ACC112 (cell line): ENCODE data around the gene SPATA45.

Experiments
- H2AFZ ChIP-seq: fragments of 200-600 bp; sonication (generic); one replicate; pipeline ENCODE4 v1.6.0; 2017; ENCODE audit warnings: antibody characterized with exemption, low read length; ENCODE audit not compliant: unreplicated experiment
- H3K27ac ChIP-seq: fragments of 200-600 bp; sonication (generic); 2 replicates; pipeline ENCODE4 v1.5.1; 2014; ENCODE audit warnings: low read depth, mild to moderate bottlenecking, antibody characterized with exemption, low read length, moderate library complexity
- H3K27me3 ChIP-seq: fragments of 200-600 bp; sonication (generic); 2 replicates; pipeline ENCODE4 v1.6.1; 2014; ENCODE audit warnings: mild to moderate bottlenecking, antibody characterized with exemption, low read length, moderate library complexity, mixed read lengths; ENCODE audit not compliant: insufficient read depth
- H3K36me3 ChIP-seq: fragments of 200-600 bp; sonication (generic); 2 replicates; pipeline ENCODE4 v1.6.1; 2016; ENCODE audit warnings: mild to moderate bottlenecking, antibody characterized with exemption, low read length, moderate library complexity, mixed read lengths; ENCODE audit not compliant: insufficient read depth
- H3K4me1 ChIP-seq: fragments of 200-600 bp; sonication (generic); one replicate; pipeline ENCODE4 v1.6.1; 2016; ENCODE audit warnings: low read length, mixed read lengths; ENCODE audit not compliant: insufficient read depth, unreplicated experiment, control insufficient read depth
- H3K4me3 ChIP-seq: fragments of 200-600 bp; sonication (generic); 2 replicates; pipeline ENCODE4 v1.5.1; 2014; ENCODE audit warnings: mild to moderate bottlenecking, low read depth, low read length
- H3K79me2 ChIP-seq: fragments of 200-600 bp; sonication (generic); one replicate; pipeline ENCODE4 v1.6.0; 2016; ENCODE audit warnings: low read length; ENCODE audit not compliant: control insufficient read depth, unreplicated experiment, insufficient read depth

SPATA45 gene

DNA sequence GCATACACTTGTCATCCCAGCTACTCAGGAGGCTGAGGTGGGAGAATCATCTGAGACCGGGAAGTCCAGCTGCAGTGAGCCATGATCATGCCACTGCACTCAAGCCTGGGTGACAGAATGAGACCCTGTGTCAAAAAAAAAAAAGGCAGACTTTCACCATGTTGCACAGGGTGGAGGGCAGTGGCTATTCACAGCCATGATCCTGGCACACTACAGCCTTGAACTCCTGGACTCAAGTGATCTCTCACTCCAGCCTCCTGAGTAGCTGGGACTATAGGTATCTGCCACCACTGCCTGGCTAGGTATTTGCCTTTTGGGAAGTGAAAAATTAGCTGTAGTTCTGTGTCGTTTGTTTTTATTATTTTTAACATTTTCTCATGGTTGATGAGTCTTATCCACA, 19.1 kb downstream of the SPATA45 start:
- H3K27ac ChIP-seq = no peak overlapping the region
- H3K4me3 ChIP-seq = no peak overlapping the region
- no peaks in the 10 kb centered on the region for H3K36me3 ChIP-seq
- H3K27me3 ChIP-seq = no peaks in the 10 kb centered on the region
- H3K4me1 ChIP-seq = no peaks in the 10 kb centered on the region
- no peak overlapping the region for H2AFZ ChIP-seq
- H3K79me2 ChIP-seq = no peaks in the 10 kb centered on the region

DNA sequence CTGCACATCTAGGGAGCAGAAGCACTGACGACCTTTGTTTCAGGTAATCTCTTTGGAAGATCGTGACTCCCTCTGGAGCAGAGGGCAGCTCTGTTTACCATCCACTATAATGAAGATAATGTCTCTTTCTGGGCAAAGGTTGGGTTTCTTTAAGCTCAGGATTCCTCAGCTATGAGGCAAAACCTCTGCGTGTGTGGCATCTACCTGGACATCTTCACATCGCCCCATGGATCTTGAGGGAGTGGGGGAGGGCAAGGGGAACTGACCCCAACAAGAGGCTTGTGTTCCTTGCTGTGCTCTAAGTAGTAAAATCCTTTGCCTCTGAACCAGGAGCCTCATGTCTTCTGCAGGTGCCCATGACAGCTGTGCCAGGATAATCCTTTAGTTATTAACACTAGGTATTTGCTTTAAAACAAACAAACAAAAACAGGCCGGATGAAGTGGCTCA, 19.6 kb downstream of the SPATA45 start:
- H3K4me3 ChIP-seq = no peak overlapping the region
- H2AFZ ChIP-seq = no peak overlapping the region
- no peaks in the 10 kb centered on the region for H3K79me2 ChIP-seq
- H3K4me1 ChIP-seq = no peaks in the 10 kb centered on the region
- no peaks in the 10 kb centered on the region for H3K27me3 ChIP-seq
- no peak overlapping the region for H3K27ac ChIP-seq
- H3K36me3 ChIP-seq = no peaks in the 10 kb centered on the region

- H3K4me3 ChIP-seq = no peak overlapping the region
- no peaks in the 10 kb centered on the region for H3K79me2 ChIP-seq
- H3K36me3 ChIP-seq = no peaks in the 10 kb centered on the region
- no peak overlapping the region for H2AFZ ChIP-seq
- no peak overlapping the region for H3K27ac ChIP-seq
- H3K27me3 ChIP-seq = no peaks in the 10 kb centered on the region
- no peaks in the 10 kb centered on the region for H3K4me1 ChIP-seq
These were observed 20.2 kb downstream of the SPATA45 start for GRCh38 chr1:212827171-212827776.

- Histone ChIP-seq H3K4me1 (no peaks in the 10 kb centered on the region), H3K79me2 (no peaks in the 10 kb centered on the region), H3K27me3 (no peaks in the 10 kb centered on the region), H3K27ac (no peak overlapping the region), H3K36me3 (no peaks in the 10 kb centered on the region), H2AFZ (no peak overlapping the region), H3K4me3 (no peak overlapping the region)
These were observed 21.5 kb downstream of the SPATA45 start for GRCh38 chr1:212825798-212826452.

DNA sequence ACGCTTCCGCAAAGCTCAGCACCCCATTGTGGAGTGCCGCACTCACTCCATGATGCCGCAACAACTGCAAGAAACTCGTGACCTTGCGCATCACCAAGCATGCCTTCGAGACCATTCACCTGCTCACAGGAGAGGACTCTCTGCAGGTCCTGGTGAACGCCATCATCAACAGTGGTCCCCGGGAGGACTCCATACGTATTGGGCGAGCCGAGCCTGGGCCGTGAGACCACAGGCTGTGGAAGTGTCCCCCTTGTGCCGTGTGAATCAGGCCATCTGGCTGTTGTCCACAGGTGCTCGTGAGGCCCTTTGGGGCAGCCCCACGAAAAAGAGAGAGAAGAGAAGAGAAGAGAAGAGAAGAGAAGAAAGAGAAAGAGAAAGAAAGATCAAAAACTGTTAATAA, 23.2 kb downstream of the SPATA45 start:
- Histone ChIP-seq H3K79me2 (no peaks in the 10 kb centered on the region), H2AFZ (no peak overlapping the region), H3K4me3 (no peak overlapping the region), H3K27ac (no peak overlapping the region), H3K4me1 (no peaks in the 10 kb centered on the region), H3K36me3 (no peaks in the 10 kb centered on the region), H3K27me3 (no peaks in the 10 kb centered on the region)

DNA sequence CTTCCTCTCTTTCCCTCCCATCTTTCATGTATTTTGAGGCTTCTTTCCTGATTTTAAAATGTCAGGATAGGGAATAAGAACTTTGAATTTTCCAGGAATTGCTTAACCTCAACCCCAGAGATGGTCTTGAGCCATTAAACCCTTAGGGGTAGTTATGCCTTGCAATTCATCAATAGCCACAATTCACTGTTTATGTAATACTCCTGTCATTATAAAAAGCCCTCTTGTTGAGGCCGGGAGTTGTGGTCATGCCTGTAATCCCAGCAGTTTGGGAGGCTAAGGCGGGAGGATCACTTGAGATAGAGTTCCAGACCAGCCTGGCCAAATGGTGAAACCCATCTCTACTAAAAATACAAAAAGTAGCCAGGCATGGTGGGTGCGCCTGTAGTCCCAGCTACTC, 24.5 kb downstream of the SPATA45 start:
- no peaks in the 10 kb centered on the region for H3K4me1 ChIP-seq
- no peaks in the 10 kb centered on the region for H3K36me3 ChIP-seq
- H3K4me3 ChIP-seq = no peak overlapping the region
- H2AFZ ChIP-seq = no peak overlapping the region
- H3K27me3 ChIP-seq = no peaks in the 10 kb centered on the region
- H3K79me2 ChIP-seq = no peaks in the 10 kb centered on the region
- no peak overlapping the region for H3K27ac ChIP-seq

DNA sequence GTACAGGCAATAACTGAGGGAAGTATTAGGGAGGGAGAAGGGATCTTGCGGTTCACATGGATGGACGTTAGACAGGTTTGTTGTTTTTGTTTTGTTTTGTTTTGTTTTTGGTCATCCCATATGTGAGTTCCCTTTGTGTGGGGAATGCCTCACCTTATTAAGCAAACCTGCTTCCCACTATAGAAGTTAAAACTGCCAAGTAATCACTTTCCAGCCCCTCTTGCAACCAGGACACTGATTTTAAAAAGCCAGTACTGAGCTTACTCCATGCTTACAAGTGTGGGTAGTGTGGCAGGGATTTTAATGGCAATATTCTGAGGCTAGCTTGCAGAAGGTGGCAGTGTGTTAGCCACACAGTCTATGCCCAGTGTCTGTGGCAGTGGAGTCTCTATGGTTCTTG, 26.5 kb downstream of the SPATA45 start:
- Histone ChIP-seq H2AFZ (no peak overlapping the region), H3K36me3 (no peaks in the 10 kb centered on the region), H3K79me2 (no peaks in the 10 kb centered on the region), H3K27me3 (no peaks in the 10 kb centered on the region), H3K27ac (no peak overlapping the region), H3K4me1 (no peaks in the 10 kb centered on the region), H3K4me3 (no peak overlapping the region)

GRCh38 chr1:212819726-212820125, 27.7 kb downstream of the SPATA45 start:
- Histone ChIP-seq H3K27me3 (no peaks in the 10 kb centered on the region), H3K36me3 (no peaks in the 10 kb centered on the region), H2AFZ (no peak overlapping the region), H3K4me3 (no peak overlapping the region), H3K4me1 (no peaks in the 10 kb centered on the region), H3K79me2 (no peaks in the 10 kb centered on the region), H3K27ac (no peak overlapping the region)

DNA sequence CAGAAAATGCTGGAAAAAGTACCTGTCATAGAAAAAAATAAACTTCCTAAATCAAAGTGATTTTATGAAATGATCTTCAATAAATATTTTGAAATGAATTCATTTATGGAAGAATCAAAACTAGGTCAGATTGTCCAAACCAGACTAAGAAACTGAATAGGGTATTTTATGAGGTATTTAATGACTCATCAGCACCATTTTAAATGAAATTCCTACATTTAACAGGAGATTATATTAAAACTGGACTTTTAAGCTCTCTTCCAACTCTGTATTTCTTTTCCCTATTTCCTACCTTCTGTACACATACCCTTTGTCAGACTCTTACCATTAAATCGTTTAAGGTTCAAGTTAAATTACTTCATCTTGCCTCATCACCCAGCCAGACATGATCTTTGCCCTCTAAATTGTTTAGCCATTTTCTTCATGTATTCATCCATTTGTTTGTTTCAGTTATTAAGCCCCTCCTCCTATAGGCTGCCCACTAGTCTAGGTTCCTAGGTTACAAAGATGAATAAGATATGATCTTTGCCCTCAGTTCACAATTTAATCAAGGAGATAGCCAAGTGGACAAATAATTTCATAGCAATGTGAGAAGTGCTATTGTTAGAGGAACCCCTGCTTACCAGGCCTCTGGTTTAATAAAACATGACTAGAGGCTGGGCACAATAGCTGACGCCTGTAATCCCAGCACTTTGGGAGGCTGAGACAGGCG, 30.7 kb downstream of the SPATA45 start:
- no peak overlapping the region for H2AFZ ChIP-seq
- no peaks in the 10 kb centered on the region for H3K4me1 ChIP-seq
- H3K79me2 ChIP-seq = no peaks in the 10 kb centered on the region
- no peak overlapping the region for H3K4me3 ChIP-seq
- H3K27ac ChIP-seq = no peak overlapping the region
- no peaks in the 10 kb centered on the region for H3K36me3 ChIP-seq
- no peaks in the 10 kb centered on the region for H3K27me3 ChIP-seq

GRCh38 chr1:212814537-212815334, 32.7 kb downstream of the SPATA45 start:
- no peak overlapping the region for H2AFZ ChIP-seq
- H3K27ac ChIP-seq = no peak overlapping the region
- no peak overlapping the region for H3K4me3 ChIP-seq
- no peaks in the 10 kb centered on the region for H3K79me2 ChIP-seq
- no peaks in the 10 kb centered on the region for H3K36me3 ChIP-seq
- H3K27me3 ChIP-seq = no peaks in the 10 kb centered on the region
- H3K4me1 ChIP-seq = no peaks in the 10 kb centered on the region
